IMR-90 (cell line): Measurements from ENCODE around the gene PRKRA. TPM values are rescaled to one million over a fixed set of nuclear protein-coding genes. Genes with fewer than 3 reads are reported as not detected.
A peak's percentile ranks its signal among the peaks of the same experiment; 100 is the strongest.

Experiments
- ATAC-seq: fragments of 200-7000 bp; cut with Tn5 transposase; 2 replicates; pipeline ENCODE4 v1.9.1; 2020; ENCODE audit warnings: low read depth, mild to moderate bottlenecking, moderate library complexity
- BruUV-seq: library from RNA; stranded (reverse); fragments of 400-500 nt; replicated peaks from 2 replicates; lab custom pipeline; 2021; lab: Mats Ljungman, UMichigan
- CTCF ChIA-PET: fragments of 300-600 bp; formaldehyde crosslinking; extraction: SDS; loops from one replicate; lab custom pipeline; 2021; ENCODE audit warnings: antibody characterized with exemption; lab: Yijun Ruan, JAX
- POLR2A ChIA-PET: fragments of 300-600 bp; sonication (Branson Sonifier 250); formaldehyde crosslinking; loops from one replicate; lab custom pipeline; 2022; ENCODE audit warnings: antibody characterized with exemption; ENCODE audit not compliant: unreplicated experiment; lab: Charles Lee
- DNase-seq: peaks from one replicate; pipeline ENCODE4 v3.0.0; 2013
- H2AFZ ChIP-seq: replicated peaks from 2 replicates; pipeline ENCODE3; 2013; ENCODE audit warnings: low read length, mild to moderate bottlenecking; ENCODE audit not compliant: poor library complexity
- H2AK5ac ChIP-seq: 2 replicates; pipeline ENCODE4 v1.6.1; 2013; ENCODE audit warnings: low read depth, low read length, inconsistent platforms
- H2AK9ac ChIP-seq: replicated peaks from 2 replicates; pipeline ENCODE3; 2013; ENCODE audit warnings: mild to moderate bottlenecking, low read depth, low read length, moderate library complexity; ENCODE audit not compliant: poor library complexity
- H2BK120ac ChIP-seq: 2 replicates; pipeline ENCODE4 v1.6.1; 2013; ENCODE audit warnings: low read depth, low read length, inconsistent platforms
- H2BK15ac ChIP-seq: 3 replicates; pipeline ENCODE4 v1.6.1; 2013; ENCODE audit warnings: low read depth, low read length, inconsistent platforms
- H2BK20ac ChIP-seq: 2 replicates; pipeline ENCODE4 v1.6.1; 2013; ENCODE audit warnings: low read depth, mild to moderate bottlenecking, inconsistent platforms, low read length, moderate library complexity
- H2BK5ac ChIP-seq: 2 replicates; pipeline ENCODE4 v1.6.1; 2013; ENCODE audit warnings: mild to moderate bottlenecking, low read depth, low read length, inconsistent platforms; ENCODE audit not compliant: poor library complexity, severe bottlenecking
- H3K14ac ChIP-seq: replicated peaks from 2 replicates; pipeline ENCODE4 v1.6.1; 2013; ENCODE audit warnings: low read depth, low read length, inconsistent platforms
- H3K18ac ChIP-seq: 2 replicates; pipeline ENCODE4 v1.6.1; 2013; ENCODE audit warnings: low read depth, low read length, control low read depth
- H3K23ac ChIP-seq: 2 replicates; pipeline ENCODE4 v1.6.1; 2013; ENCODE audit warnings: low read depth, low read length, inconsistent platforms
- H3K27ac ChIP-seq: 2 replicates; pipeline ENCODE4 v1.5.1; 2013; ENCODE audit warnings: mild to moderate bottlenecking, control low read depth, low read length; ENCODE audit not compliant: insufficient read depth
- H3K27me3 ChIP-seq: 2 replicates; pipeline ENCODE4 v1.6.1; 2013; ENCODE audit warnings: low read length; ENCODE audit not compliant: control insufficient read depth, insufficient read depth
- H3K36me3 ChIP-seq: 2 replicates; pipeline ENCODE4 v1.6.1; 2013; ENCODE audit warnings: low read length, mixed read lengths; ENCODE audit not compliant: control insufficient read depth, insufficient read depth
- H3K4ac ChIP-seq: 2 replicates; pipeline ENCODE4 v1.6.1; 2013; ENCODE audit warnings: low read depth, low read length, inconsistent platforms
- H3K4me1 ChIP-seq: 2 replicates; pipeline ENCODE4 v1.6.1; 2013; ENCODE audit warnings: low read length, mixed read lengths; ENCODE audit not compliant: control insufficient read depth, insufficient read depth
- H3K4me2 ChIP-seq: 2 replicates; pipeline ENCODE4 v1.6.1; 2013; ENCODE audit warnings: low read depth, mild to moderate bottlenecking, control low read depth, low read length, moderate library complexity
- H3K4me3 ChIP-seq: 2 replicates; pipeline ENCODE4 v1.5.1; 2013; ENCODE audit warnings: low read depth, mild to moderate bottlenecking, control low read depth, low read length, moderate library complexity; ENCODE audit not compliant: insufficient read depth
- H3K56ac ChIP-seq: 2 replicates; pipeline ENCODE4 v1.6.1; 2013; ENCODE audit warnings: low read length, inconsistent platforms; ENCODE audit not compliant: insufficient read depth; ENCODE audit errors: extremely low read depth
- H3K79me1 ChIP-seq, 2 experiments: 2 replicates each; pipeline ENCODE4 v1.6.1; 2013; ENCODE audit warnings: low read length in 2 of 2, inconsistent platforms in 1 of 2, low read depth in 1 of 2
- H3K9ac ChIP-seq: 2 replicates; pipeline ENCODE4 v1.6.1; 2013; ENCODE audit warnings: low read depth, low read length, control low read depth
- H3K9me1 ChIP-seq: 2 replicates; pipeline ENCODE4 v1.6.1; 2013; ENCODE audit warnings: low read length, inconsistent platforms; ENCODE audit not compliant: insufficient read depth
- H3K9me3 ChIP-seq: 2 replicates; pipeline ENCODE4 v1.6.1; 2013; ENCODE audit warnings: low read length; ENCODE audit not compliant: control insufficient read depth, insufficient read depth
- H4K20me1 ChIP-seq: 2 replicates; pipeline ENCODE4 v1.6.1; 2013; ENCODE audit warnings: low read length, inconsistent platforms; ENCODE audit not compliant: insufficient read depth
- H4K5ac ChIP-seq: 2 replicates; pipeline ENCODE4 v1.6.1; 2013; ENCODE audit warnings: mild to moderate bottlenecking, low read depth, low read length, control low read depth
- H4K8ac ChIP-seq, 2 experiments: 2 replicates each; pipeline ENCODE4 v1.6.1; 2013; ENCODE audit warnings: low read depth in 2 of 2, low read length in 2 of 2, control low read depth in 1 of 2, inconsistent platforms in 1 of 2
- H4K91ac ChIP-seq: 2 replicates; pipeline ENCODE4 v1.6.1; 2013; ENCODE audit warnings: low read depth, low read length, inconsistent platforms; ENCODE audit not compliant: insufficient read depth
- CEBPB ChIP-seq: IDR thresholded peaks from 2 replicates; pipeline ENCODE4 v1.6.1; 2012; ENCODE audit warnings: low read depth, low read length, improper control_type of control experiment
- RAD21 ChIP-seq: IDR thresholded peaks from 2 replicates; pipeline ENCODE4 v1.6.1; 2012; ENCODE audit warnings: low read length, improper control_type of control experiment
- WGBS, 2 experiments: methylation state at CpG; one replicate each; pipeline versions ENCODE4 v1.1.5 to v1.1.7; 2013; ENCODE audit warnings: missing lambda C conversion rate in 2 of 2; ENCODE audit not compliant: insufficient read length in 1 of 2; ENCODE audit errors: extremely low coverage in 2 of 2; 5-methylcytosine and 5-hydroxymethylcytosine counted together
- dilution Hi-C: fragments of 300-500 bp; cut with HindIII; formaldehyde crosslinking; loops from one replicate; pipeline ENCODE4 v1.14.3; 2018; ENCODE audit warnings: low sequenced_read_pairs; ENCODE audit not compliant: unreplicated experiment
- in situ Hi-C: fragments of 300-500 bp; cut with MboI; formaldehyde crosslinking; loops from 3 replicates; pipeline ENCODE4 v1.14.3; 2019; ENCODE audit warnings: low sequenced_read_pairs, inconsistent platforms, mixed read lengths
- intact Hi-C: fragments of 100-400 bp; cut with micrococcal nuclease; formaldehyde crosslinking; loops from 2 replicates; pipeline ENCODE4 v1.10.0; 2022
- polyA plus RNA-seq, 3 experiments: library from polyadenylated mRNA; depleted of rRNA; stranded (reverse); fragments of >200 nt; gene quantifications; 2 replicates each; pipeline ENCODE4 v1.2.3, GENCODE V29; 2012; ENCODE audit warnings: low replicate concordance in 1 of 3
- total RNA-seq: library from RNA; depleted of rRNA; stranded (reverse); fragments of >200 nt; gene quantifications from 2 replicates; pipeline ENCODE4 v1.2.3, GENCODE V29; 2012

The PRKRA gene
- total and polyA plus RNA-seq, 2 of the 4 experiments (the other 2 are of a cell fraction) = 39.5 to 53.6 TPM

DNA sequence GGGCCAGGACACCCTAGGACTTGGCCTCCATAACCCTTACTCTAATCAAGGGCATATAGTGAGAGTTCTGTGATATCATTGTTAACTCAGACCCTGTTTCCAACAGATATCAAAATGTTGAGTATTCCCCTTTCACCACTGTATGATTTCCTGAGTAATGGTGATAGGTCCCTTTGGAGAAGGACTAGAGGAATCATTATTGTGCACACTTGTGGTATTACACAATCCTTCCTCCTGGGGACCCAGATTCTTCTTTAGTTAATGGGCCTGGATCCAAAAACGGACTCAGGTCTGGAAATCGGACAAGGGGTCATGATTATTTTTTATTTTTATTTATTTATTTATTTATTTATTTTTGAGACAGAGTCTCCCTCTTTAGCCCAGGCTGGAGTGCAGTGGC lies 23.5 kb downstream of the PRKRA start:
- no peak overlapping the region for H3K9ac ChIP-seq
- no CpG with 5 or more reads among the region's 2 CpGs for WGBS, 2 experiments
- H3K4ac ChIP-seq = no peak overlapping the region
- no peak overlapping the region for H2BK5ac ChIP-seq
- H3K23ac ChIP-seq = no peak overlapping the region
- peaks cover 7 to 21% of the 10 kb centered on the region in 2 experiments for H3K79me1 ChIP-seq
- no peak overlapping the region for H3K14ac ChIP-seq
- no peak overlapping the region for H2AK9ac ChIP-seq
- dilution Hi-C loops (no loop called here), in situ Hi-C loops (no loop called here), intact Hi-C loops (no loop called here)
- H3K56ac ChIP-seq = no peak overlapping the region
- H3K27me3 ChIP-seq = no peaks in the 10 kb centered on the region
- BruUV-seq = no TSS peak
- no peaks in the 10 kb centered on the region for H3K4me1 ChIP-seq
- H3K4me2 ChIP-seq = no peak overlapping the region
- POLR2A ChIA-PET = no interaction called here
- H2BK20ac ChIP-seq = no peak overlapping the region
- no peak overlapping the region for H4K8ac ChIP-seq
- H3K4me3 ChIP-seq = no peak overlapping the region
- H4K91ac ChIP-seq = no peak overlapping the region
- peaks cover 2% of the 10 kb centered on the region; the same call in 1 of the 2 replicates for H3K9me3 ChIP-seq
- CTCF ChIA-PET = no interaction called here
- no peak for ATAC-seq
- H3K9me1 ChIP-seq = peaks cover 11% of the 10 kb centered on the region; the same call in 1 of the 2 replicates
- TF ChIP-seq RAD21 = no peak
- TF ChIP-seq CEBPB = peak; percentile 46; the same call in 1 of the 2 replicates
- no peak for DNase-seq
- no peak overlapping the region for H3K27ac ChIP-seq
- H4K20me1 ChIP-seq = no peaks in the 10 kb centered on the region
- no peak overlapping the region for H4K5ac ChIP-seq
- H3K36me3 ChIP-seq = peaks cover 12% of the 10 kb centered on the region
- H2AK5ac ChIP-seq = no peak overlapping the region
- no peak overlapping the region for H2BK120ac ChIP-seq
- H2BK15ac ChIP-seq = no peak overlapping the region
- no peak overlapping the region for H3K18ac ChIP-seq
- no peak overlapping the region for H2AFZ ChIP-seq
